HepG2 (cell line): ENCODE data around the gene CPLX1. TPM values are rescaled to one million over a fixed set of nuclear protein-coding genes. Genes with fewer than 3 reads are reported as not detected.

ENCODE experiments used
- ARHGAP35 ChIP-seq: sonication (generic); formaldehyde crosslinking; IDR thresholded peaks from 2 replicates; pipeline ENCODE4 v1.9.0; 2022; ENCODE audit warnings: mild to moderate bottlenecking, inconsistent platforms, moderate library complexity, missing genetic modification reagents, borderline replicate concordance
- ARID4A ChIP-seq: sonication (generic); formaldehyde crosslinking; IDR thresholded peaks from 2 replicates; pipeline ENCODE4 v1.5.0; 2020; ENCODE audit warnings: mild to moderate bottlenecking, missing genetic modification reagents, borderline replicate concordance
- BRD4 ChIP-seq: sonication (generic); formaldehyde crosslinking; IDR thresholded peaks from 2 replicates; pipeline ENCODE4 v1.4.0; 2020; ENCODE audit warnings: missing genetic modification reagents
- GFI1 ChIP-seq: sonication (generic); formaldehyde crosslinking; IDR thresholded peaks from 2 replicates; pipeline ENCODE4 v1.5.0; 2020; ENCODE audit warnings: missing genetic modification reagents, mild to moderate bottlenecking, borderline replicate concordance
- HMGXB3 ChIP-seq: sonication (generic); formaldehyde crosslinking; IDR thresholded peaks from 2 replicates; pipeline ENCODE4 v1.4.0; 2020; ENCODE audit warnings: missing genetic modification reagents, borderline replicate concordance
- ISL2 ChIP-seq: sonication (generic); formaldehyde crosslinking; IDR thresholded peaks from 2 replicates; pipeline ENCODE4 v1.5.0; 2020; ENCODE audit warnings: missing genetic modification reagents
- PRMT3 ChIP-seq: sonication (generic); formaldehyde crosslinking; IDR thresholded peaks from 2 replicates; pipeline ENCODE4 v1.8.1; 2022; ENCODE audit warnings: low read depth, mild to moderate bottlenecking, moderate library complexity, missing genetic modification reagents, borderline replicate concordance
- RBAK ChIP-seq: sonication (generic); formaldehyde crosslinking; IDR thresholded peaks from 2 replicates; pipeline ENCODE4 v1.5.1; 2020; ENCODE audit warnings: mild to moderate bottlenecking, missing genetic modification reagents
- RBFOX2 ChIP-seq: fragments of 200-400 bp; formaldehyde crosslinking; IDR thresholded peaks from 2 replicates; pipeline ENCODE4 v1.6.1; 2017; ENCODE audit warnings: low read depth, mild to moderate bottlenecking, low read length
- REPIN1 ChIP-seq: sonication (generic); formaldehyde crosslinking; IDR thresholded peaks from 2 replicates; pipeline ENCODE4 v1.8.0; 2022; ENCODE audit warnings: missing genetic modification reagents, low read depth, mild to moderate bottlenecking, borderline replicate concordance
- SALL2 ChIP-seq: sonication (generic); formaldehyde crosslinking; IDR thresholded peaks from 2 replicates; pipeline ENCODE4 v1.8.1; 2023; ENCODE audit warnings: mild to moderate bottlenecking, missing genetic modification reagents, inconsistent platforms
- SCMH1 ChIP-seq: sonication (generic); formaldehyde crosslinking; IDR thresholded peaks from 2 replicates; pipeline ENCODE4 v1.9.0; 2021; ENCODE audit warnings: missing genetic modification reagents, mild to moderate bottlenecking, borderline replicate concordance
- ZBTB37 ChIP-seq: sonication (generic); formaldehyde crosslinking; IDR thresholded peaks from 2 replicates; pipeline ENCODE4 v1.4.0; 2020; ENCODE audit warnings: mild to moderate bottlenecking, missing genetic modification reagents
- ZFP36L2 ChIP-seq: sonication (generic); formaldehyde crosslinking; IDR thresholded peaks from 2 replicates; pipeline ENCODE4 v1.4.0; 2020; ENCODE audit warnings: missing genetic modification reagents
- ZNF264 ChIP-seq: sonication (generic); formaldehyde crosslinking; IDR thresholded peaks from 2 replicates; pipeline ENCODE4 v1.4.0; 2020; ENCODE audit warnings: missing genetic modification reagents
- ZNF343 ChIP-seq: sonication (generic); formaldehyde crosslinking; IDR thresholded peaks from 2 replicates; pipeline ENCODE4 v1.4.0; 2020; ENCODE audit warnings: mild to moderate bottlenecking, missing genetic modification reagents
- ZNF644 ChIP-seq: IDR thresholded peaks from 2 replicates; pipeline ENCODE4 v1.6.1; 2016; ENCODE audit warnings: low read depth
- ZNF878 ChIP-seq: sonication (generic); formaldehyde crosslinking; IDR thresholded peaks from 2 replicates; pipeline ENCODE4 v1.8.1; 2023; ENCODE audit warnings: mild to moderate bottlenecking, missing genetic modification reagents, moderate library complexity
- ZSCAN31 ChIP-seq: sonication (generic); formaldehyde crosslinking; IDR thresholded peaks from 2 replicates; pipeline ENCODE4 v1.5.0; 2020; ENCODE audit warnings: low read depth, mild to moderate bottlenecking, missing genetic modification reagents
- polyA plus RNA-seq, 8 experiments: library from polyadenylated mRNA; depleted of rRNA in 3 of 8; stranded (reverse) in 7 of 8; unstranded in 1 of 8; fragments of >200 nt; fragmentation: Illumina TruSeq in 4 of 8; extraction: Trizol in 4 of 8; gene quantifications; 2 replicates each; pipeline versions ENCODE4 v1.2.1 to v1.2.3, GENCODE V29; 2011 to 2016; ENCODE audit warnings: low read depth in 4 of 8, missing spikeins in 1 of 8, mixed read lengths in 1 of 8; ENCODE audit not compliant: insufficient read depth in 1 of 8
- total RNA-seq, 5 experiments: library from RNA; depleted of rRNA; stranded (reverse); fragments of >200 nt; fragmentation: Illumina TruSeq; extraction: Trizol; gene quantifications; 2 replicates each; pipeline ENCODE4 v1.2.3, GENCODE V29; 2016; ENCODE audit warnings: low read depth in 1 of 5

CPLX1 gene
- total and polyA plus RNA-seq, 2 of the 13 experiments (the other 11 are each of a cell fraction or from before 2014, with no cell fraction given) = 0.18 TPM

- TF ChIP-seq HMGXB3 (CRISPR knock-in tag) (0 out of 2 replicates have a peak, but pooled peaks have one; percentile 15), RBFOX2 (peak; percentile 39; the same call in 1 of the 2 replicates), ZSCAN31 (CRISPR knock-in tag) (0 out of 2 replicates have a peak, but pooled peaks have one; percentile 53), PRMT3 (CRISPR knock-in tag) (no peak), ZNF878 (CRISPR knock-in tag) (no peak), ZNF644 (CRISPR knock-in tag) (peak; percentile 96), RBAK (CRISPR knock-in tag) (no peak), ARHGAP35 (CRISPR knock-in tag) (no peak), ARID4A (CRISPR knock-in tag) (peak; percentile 39; the same call in 1 of the 2 replicates), ZNF264 (CRISPR knock-in tag) (0 out of 2 replicates have a peak, but pooled peaks have one; percentile 25), ZBTB37 (CRISPR knock-in tag) (0 out of 2 replicates have a peak, but pooled peaks have one; percentile 15), SALL2 (CRISPR knock-in tag) (no peak), REPIN1 (CRISPR knock-in tag) (no peak; the same call in 1 of the 2 replicates), SCMH1 (CRISPR knock-in tag) (no peak), ISL2 (0 out of 2 replicates have a peak, but pooled peaks have one; percentile 45), ZNF343 (CRISPR knock-in tag) (no peak), ZFP36L2 (CRISPR knock-in tag) (no peak), GFI1 (CRISPR knock-in tag) (0 out of 2 replicates have a peak, but pooled peaks have one; percentile 61), BRD4 (CRISPR knock-in tag) (no peak)
Observed at GRCh38 chr4:777520-778262, 48.2 kb downstream of the CPLX1 start (continued).
